Activated CD4-positive, alpha-beta T cell treated with anti-CD3 and anti-CD28 coated beads, Interleukin-2, amount 10 ng/mL, durations not matched to agents 24 days and 14 days (primary cell): ENCODE results near the gene SMARCA5. TPM values are rescaled to one million over a fixed set of nuclear protein-coding genes. Genes with fewer than 3 reads are reported as not detected.
A peak's percentile ranks its signal among the peaks of the same experiment; 100 is the strongest.
"Not testable (repeated sequence)": the region's sequence is repeated elsewhere in the genome, so short reads cannot be mapped to it uniquely, and the experiment has no call there.

Experiments
- DNase-seq: peaks from one replicate; pipeline ENCODE4 v3.0.0; 2022
- H3K27ac Mint-ChIP-seq: one replicate; pipeline ENCODE4 v1.8.0; 2022; ENCODE audit warnings: mild to moderate bottlenecking, mixed read lengths
- H3K27me3 Mint-ChIP-seq: one replicate; pipeline ENCODE4 v1.8.0; 2022; ENCODE audit warnings: mixed read lengths
- H3K36me3 Mint-ChIP-seq: one replicate; pipeline ENCODE4 v1.8.0; 2022; ENCODE audit warnings: low read depth, mild to moderate bottlenecking, mixed read lengths
- H3K4me1 Mint-ChIP-seq: one replicate; pipeline ENCODE4 v1.8.0; 2021; ENCODE audit warnings: mixed read lengths
- H3K4me3 Mint-ChIP-seq: one replicate; pipeline ENCODE4 v1.8.0; 2022; ENCODE audit warnings: mild to moderate bottlenecking, moderate library complexity, mixed read lengths
- H3K9me3 Mint-ChIP-seq: one replicate; pipeline ENCODE4 v1.8.0; 2021; ENCODE audit warnings: mixed read lengths
- intact Hi-C: fragments of 100-400 bp; cut with micrococcal nuclease; formaldehyde crosslinking; loops from one replicate; pipeline ENCODE4 v1.15.1; 2023
- total RNA-seq: library from RNA; stranded (reverse); gene quantifications from 2 replicates; pipeline ENCODE4 v1.2.3, GENCODE V29; 2022

SMARCA5 gene
- total RNA-seq, 1 donor from 2014 or later: 59.0 TPM

- peaks cover 10% of the 10 kb centered on the region for H3K27me3 Mint-ChIP-seq
- H3K27ac Mint-ChIP-seq: peak overlapping the region; percentile 97
- DNase-seq: peak; percentile 76
- H3K4me1 Mint-ChIP-seq: peaks cover 34% of the 10 kb centered on the region
- no peaks in the 10 kb centered on the region for H3K9me3 Mint-ChIP-seq
- H3K36me3 Mint-ChIP-seq: peaks cover 34% of the 10 kb centered on the region
- intact Hi-C loops: loop anchor here (2.0 to 10.0 kb wide), 3 partner anchors 44 to 1970 kb away; partner anchors contain the start of genes INPP4B and SMAD1
- H3K4me3 Mint-ChIP-seq: peak overlapping the region; percentile 100
Measured at GRCh38 chr4:143514497-143514896, 995 bp downstream of the SMARCA5 start.

- Mint-ChIP-seq H3K4me1 (peaks cover 38% of the 10 kb centered on the region), H3K27ac (peak overlapping the region; percentile 97), H3K36me3 (peaks cover 38% of the 10 kb centered on the region), H3K4me3 (peak overlapping the region; percentile 100), H3K27me3 (peaks cover 7% of the 10 kb centered on the region), H3K9me3 (no peaks in the 10 kb centered on the region)
- DNase-seq: no peak
- intact Hi-C loops: loop anchor here (2.0 to 10.0 kb wide), 3 partner anchors 44 to 1970 kb away; partner anchors contain the start of genes INPP4B and SMAD1
Measured at GRCh38 chr4:143514901-143515300, 1.4 kb downstream of the SMARCA5 start.

- no peak for DNase-seq
- Mint-ChIP-seq H3K27ac (no peak overlapping the region), H3K4me1 (peaks cover 39% of the 10 kb centered on the region), H3K4me3 (peak overlapping the region; percentile 68), H3K9me3 (no peaks in the 10 kb centered on the region), H3K36me3 (peaks cover 39% of the 10 kb centered on the region), H3K27me3 (peaks cover 1% of the 10 kb centered on the region)
- intact Hi-C loops: loop anchor here (2.0 to 10.0 kb wide), 3 partner anchors 43 to 1969 kb away; partner anchors contain the start of genes INPP4B and SMAD1
Measured at GRCh38 chr4:143515905-143516304, 2.4 kb downstream of the SMARCA5 start.

GRCh38 chr4:143517764-143518163 lies 4.3 kb downstream of the SMARCA5 start:
- Mint-ChIP-seq H3K27ac (no peak overlapping the region), H3K36me3 (peaks cover 49% of the 10 kb centered on the region), H3K4me1 (peaks cover 44% of the 10 kb centered on the region), H3K4me3 (no peak overlapping the region), H3K27me3 (no peaks in the 10 kb centered on the region), H3K9me3 (no peaks in the 10 kb centered on the region)
- no peak for DNase-seq
- intact Hi-C loops: loop anchor here (10.0 kb wide), 2 partner anchors 673 to 1967 kb away; partner anchors contain the start of genes INPP4B and SMAD1

- Mint-ChIP-seq H3K4me1 (peaks cover 33% of the 10 kb centered on the region), H3K27me3 (no peaks in the 10 kb centered on the region), H3K27ac (no peak overlapping the region), H3K36me3 (peaks cover 61% of the 10 kb centered on the region), H3K4me3 (no peak overlapping the region), H3K9me3 (no peaks in the 10 kb centered on the region)
- DNase-seq: no peak
- intact Hi-C loops: no loop called here
Measured at GRCh38 chr4:143524211-143524610, 10.7 kb downstream of the SMARCA5 start.

GRCh38 chr4:143528046-143528445 lies 14.5 kb downstream of the SMARCA5 start:
- intact Hi-C loops, H3K4me3 Mint-ChIP-seq, H3K27me3 Mint-ChIP-seq, DNase-seq, H3K27ac Mint-ChIP-seq, H3K9me3 Mint-ChIP-seq: not testable (repeated sequence)
- Mint-ChIP-seq H3K36me3 (peaks cover 69% of the 10 kb centered on the region), H3K4me1 (peaks cover 21% of the 10 kb centered on the region)

GRCh38 chr4:143531380-143531779 lies 17.9 kb downstream of the SMARCA5 start:
- Mint-ChIP-seq H3K27ac (no peak overlapping the region), H3K4me3 (no peak overlapping the region), H3K9me3 (no peaks in the 10 kb centered on the region), H3K27me3 (no peaks in the 10 kb centered on the region), H3K36me3 (peaks cover 69% of the 10 kb centered on the region), H3K4me1 (peaks cover 13% of the 10 kb centered on the region)
- intact Hi-C loops: no loop called here
- DNase-seq: no peak

- H3K9me3 Mint-ChIP-seq: no peaks in the 10 kb centered on the region
- H3K4me1 Mint-ChIP-seq: peaks cover 10% of the 10 kb centered on the region
- H3K36me3 Mint-ChIP-seq: peaks cover 70% of the 10 kb centered on the region
- no peak for DNase-seq
- intact Hi-C loops: no loop called here
- no peak overlapping the region for H3K27ac Mint-ChIP-seq
- H3K4me3 Mint-ChIP-seq: no peak overlapping the region
- no peaks in the 10 kb centered on the region for H3K27me3 Mint-ChIP-seq
Measured at GRCh38 chr4:143531788-143532491, 18.4 kb downstream of the SMARCA5 start.

GRCh38 chr4:143538979-143539669 lies 25.6 kb downstream of the SMARCA5 start:
- intact Hi-C loops: no loop called here

GRCh38 chr4:143539670-143540023 lies 26.1 kb downstream of the SMARCA5 start:
- intact Hi-C loops: no loop called here
- Mint-ChIP-seq H3K4me1 (peaks cover 7% of the 10 kb centered on the region), H3K27ac (no peak overlapping the region), H3K27me3 (no peaks in the 10 kb centered on the region), H3K36me3 (peaks cover 72% of the 10 kb centered on the region), H3K9me3 (peaks cover 4% of the 10 kb centered on the region), H3K4me3 (no peak overlapping the region)
- no peak for DNase-seq

More at GRCh38 chr4:143538979-143539669, 25.6 kb downstream of the SMARCA5 start:
- Mint-ChIP-seq H3K4me3 (no peak overlapping the region), H3K27me3 (no peaks in the 10 kb centered on the region), H3K27ac (no peak overlapping the region), H3K4me1 (peaks cover 7% of the 10 kb centered on the region), H3K9me3 (peaks cover 4% of the 10 kb centered on the region), H3K36me3 (peaks cover 72% of the 10 kb centered on the region)
- no peak for DNase-seq

- Mint-ChIP-seq H3K4me3 (no peak overlapping the region), H3K36me3 (peaks cover 57% of the 10 kb centered on the region), H3K4me1 (peaks cover 10% of the 10 kb centered on the region), H3K27ac (no peak overlapping the region), H3K9me3 (no peaks in the 10 kb centered on the region), H3K27me3 (no peaks in the 10 kb centered on the region)
- intact Hi-C loops: loop anchor here (10.0 kb wide), 1 partner anchor 1625 kb away; no protein-coding TSS in a partner anchor
- DNase-seq: no peak
Measured at GRCh38 chr4:143549928-143550327, 36.4 kb downstream of the SMARCA5 start.

GRCh38 chr4:143554728-143555597 lies 41.5 kb downstream of the SMARCA5 start:
- intact Hi-C loops: loop anchor here (10.0 kb wide), 1 partner anchor 1620 kb away; no protein-coding TSS in a partner anchor
- H3K4me1 Mint-ChIP-seq: peaks cover 17% of the 10 kb centered on the region

GRCh38 chr4:143555676-143556075 lies 42.2 kb downstream of the SMARCA5 start:
- H3K9me3 Mint-ChIP-seq: no peaks in the 10 kb centered on the region
- intact Hi-C loops: loop anchor here (10.0 kb wide), 1 partner anchor 1619 kb away; no protein-coding TSS in a partner anchor
- no peaks in the 10 kb centered on the region for H3K27me3 Mint-ChIP-seq
- peaks cover 16% of the 10 kb centered on the region for H3K4me1 Mint-ChIP-seq
- DNase-seq: no peak
- H3K27ac Mint-ChIP-seq: no peak overlapping the region
- no peak overlapping the region for H3K4me3 Mint-ChIP-seq
- H3K36me3 Mint-ChIP-seq: peaks cover 25% of the 10 kb centered on the region

More at GRCh38 chr4:143554728-143555597, 41.5 kb downstream of the SMARCA5 start:
- peaks cover 30% of the 10 kb centered on the region for H3K36me3 Mint-ChIP-seq
- no peak overlapping the region for H3K4me3 Mint-ChIP-seq
- H3K9me3 Mint-ChIP-seq: no peaks in the 10 kb centered on the region
- DNase-seq: no peak
- H3K27me3 Mint-ChIP-seq: no peaks in the 10 kb centered on the region
- peak overlapping the region; percentile 37 for H3K27ac Mint-ChIP-seq
